RWPE2 (cell line): ENCODE data around the gene RMND5B.

Experiments used
- ATAC-seq: fragments of 200-7000 bp; cut with Tn5 transposase; 3 replicates; pipeline ENCODE4 v1.9.1; 2021; ENCODE audit warnings: low read depth
- DNase-seq: peaks from one replicate; pipeline ENCODE4 v3.0.0-alpha.2; 2020; ENCODE audit warnings: low spot score
- H3K27ac ChIP-seq: fragments of 450-650 bp; 2 replicates; pipeline ENCODE4 v1.5.1; 2017; ENCODE audit warnings: mild to moderate bottlenecking; ENCODE audit not compliant: poor library complexity, severe bottlenecking
- H3K27me3 ChIP-seq: fragments of 250-450 bp; sonication (Bioruptor Pico); 2 replicates; pipeline ENCODE4 v1.5.1; 2021; ENCODE audit warnings: mild to moderate bottlenecking, moderate library complexity; ENCODE audit not compliant: insufficient read depth, poor library complexity, severe bottlenecking
- H3K36me3 ChIP-seq: fragments of 250-450 bp; sonication (Bioruptor Pico); 2 replicates; pipeline ENCODE4 v1.5.1; 2020; ENCODE audit warnings: low read depth, mild to moderate bottlenecking, moderate library complexity
- H3K4me1 ChIP-seq: fragments of 250-450 bp; sonication (Bioruptor Pico); 2 replicates; pipeline ENCODE4 v1.5.1; 2021; ENCODE audit warnings: mild to moderate bottlenecking, moderate library complexity; ENCODE audit not compliant: insufficient read depth, poor library complexity, severe bottlenecking
- H3K4me3 ChIP-seq: fragments of 250-450 bp; sonication (Bioruptor Pico); 2 replicates; pipeline ENCODE4 v1.5.1; 2021; ENCODE audit warnings: mild to moderate bottlenecking, moderate library complexity; ENCODE audit not compliant: severe bottlenecking
- H3K9me3 ChIP-seq: fragments of 250-450 bp; sonication (Bioruptor Pico); 2 replicates; pipeline ENCODE4 v1.5.1; 2021; ENCODE audit warnings: mild to moderate bottlenecking, moderate library complexity; ENCODE audit not compliant: severe bottlenecking
- TF ChIP-seq, protein P1 (sequence below): fragments of 450-650 bp; IDR thresholded peaks from one replicate; pipeline ENCODE4 v1.5.1; 2017; ENCODE audit warnings: mild to moderate bottlenecking, moderate library complexity; ENCODE audit not compliant: poor library complexity, severe bottlenecking

RMND5B gene

DNA sequence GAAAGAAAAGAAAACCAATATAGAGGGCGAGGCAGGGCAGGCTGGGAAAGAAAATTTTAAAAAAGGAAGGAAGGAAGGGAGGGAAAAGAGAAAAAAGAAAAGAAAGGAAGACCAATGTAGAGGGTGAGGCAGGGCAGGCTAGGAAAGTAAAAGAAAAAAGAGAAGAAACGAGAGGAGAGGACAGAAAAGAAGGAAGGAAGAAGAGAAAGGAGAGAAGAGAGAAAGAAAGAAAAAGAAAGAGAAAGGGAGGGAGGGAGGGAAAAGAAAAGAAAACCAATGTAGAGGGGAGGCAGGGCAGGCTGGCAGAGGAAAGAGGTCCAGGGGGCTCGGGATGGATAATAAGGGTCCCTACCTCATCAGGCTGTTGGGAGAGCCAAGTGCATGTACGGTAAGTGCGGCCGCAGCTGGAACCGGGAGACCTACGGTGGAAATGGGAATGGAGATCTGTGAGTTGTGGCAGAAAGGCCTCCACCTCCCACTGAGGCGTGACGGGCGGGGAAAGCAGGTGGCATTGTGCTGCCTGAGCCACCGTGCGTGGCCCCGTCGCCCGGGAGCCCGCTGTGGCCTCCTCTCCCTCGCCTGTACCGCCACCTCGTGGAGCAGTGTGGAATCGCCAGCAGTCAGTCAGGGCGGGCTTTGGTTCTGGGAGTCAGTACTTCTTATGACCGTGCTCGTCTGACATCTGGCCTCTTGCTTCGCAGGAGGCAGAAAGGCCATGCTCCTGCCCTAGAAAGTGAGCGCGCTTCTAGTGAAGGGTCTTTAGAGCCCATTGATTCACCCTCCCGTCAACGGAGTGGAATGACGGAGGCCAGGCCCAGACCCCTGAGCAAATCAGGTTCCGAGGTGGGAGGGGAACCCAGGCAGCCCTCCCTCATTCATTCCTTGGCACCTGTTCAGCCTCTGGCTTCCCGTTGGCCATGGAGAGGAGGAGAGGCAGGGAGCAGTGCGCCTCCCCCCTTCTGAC, 33.2 kb downstream of the RMND5B start:
- Histone ChIP-seq H3K27me3 (no peaks in the 10 kb centered on the region), H3K4me3 (no peak overlapping the region)

DNA sequence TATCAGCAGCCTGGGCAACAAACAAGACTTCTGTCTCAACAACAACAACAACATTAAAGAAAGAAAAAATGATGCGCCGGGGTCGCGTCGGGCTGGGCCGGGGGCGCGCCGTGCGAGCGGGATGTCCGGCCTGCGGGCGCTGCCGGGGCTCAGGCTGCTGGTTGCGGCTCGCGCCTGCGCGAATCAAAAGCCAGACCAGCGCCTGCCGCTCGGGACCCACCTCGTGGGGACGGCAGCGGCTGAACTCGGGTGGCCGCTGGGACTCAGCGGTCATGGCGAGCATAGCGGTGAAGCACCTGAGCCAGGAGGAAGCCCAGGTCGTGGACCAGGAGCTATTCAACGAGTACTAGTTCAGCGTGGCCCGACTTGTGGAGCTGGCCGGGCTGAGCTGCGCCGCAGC, 34.8 kb downstream of the RMND5B start:
- no peaks in the 10 kb centered on the region for H3K4me1 ChIP-seq
- ATAC-seq (no peak), DNase-seq (no peak)
- no peak overlapping the region for H3K4me3 ChIP-seq
- H3K9me3 ChIP-seq = no peaks in the 10 kb centered on the region
- no peak overlapping the region for H3K27ac ChIP-seq
- H3K36me3 ChIP-seq = no peaks in the 10 kb centered on the region
- TF ChIP-seq, protein P1, sequence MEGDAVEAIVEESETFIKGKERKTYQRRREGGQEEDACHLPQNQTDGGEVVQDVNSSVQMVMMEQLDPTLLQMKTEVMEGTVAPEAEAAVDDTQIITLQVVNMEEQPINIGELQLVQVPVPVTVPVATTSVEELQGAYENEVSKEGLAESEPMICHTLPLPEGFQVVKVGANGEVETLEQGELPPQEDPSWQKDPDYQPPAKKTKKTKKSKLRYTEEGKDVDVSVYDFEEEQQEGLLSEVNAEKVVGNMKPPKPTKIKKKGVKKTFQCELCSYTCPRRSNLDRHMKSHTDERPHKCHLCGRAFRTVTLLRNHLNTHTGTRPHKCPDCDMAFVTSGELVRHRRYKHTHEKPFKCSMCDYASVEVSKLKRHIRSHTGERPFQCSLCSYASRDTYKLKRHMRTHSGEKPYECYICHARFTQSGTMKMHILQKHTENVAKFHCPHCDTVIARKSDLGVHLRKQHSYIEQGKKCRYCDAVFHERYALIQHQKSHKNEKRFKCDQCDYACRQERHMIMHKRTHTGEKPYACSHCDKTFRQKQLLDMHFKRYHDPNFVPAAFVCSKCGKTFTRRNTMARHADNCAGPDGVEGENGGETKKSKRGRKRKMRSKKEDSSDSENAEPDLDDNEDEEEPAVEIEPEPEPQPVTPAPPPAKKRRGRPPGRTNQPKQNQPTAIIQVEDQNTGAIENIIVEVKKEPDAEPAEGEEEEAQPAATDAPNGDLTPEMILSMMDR = no peak
- peaks cover 5% of the 10 kb centered on the region for H3K27me3 ChIP-seq

More for the DNA sequence above, 33.2 kb downstream of the RMND5B start:
- TF ChIP-seq, protein P1 = peak; percentile 99
- no peaks in the 10 kb centered on the region for H3K36me3 ChIP-seq
- ATAC-seq (peak; percentile 93), DNase-seq (no peak)
- H3K4me1 ChIP-seq = no peaks in the 10 kb centered on the region
- no peak overlapping the region for H3K27ac ChIP-seq
- no peaks in the 10 kb centered on the region for H3K9me3 ChIP-seq

DNA sequence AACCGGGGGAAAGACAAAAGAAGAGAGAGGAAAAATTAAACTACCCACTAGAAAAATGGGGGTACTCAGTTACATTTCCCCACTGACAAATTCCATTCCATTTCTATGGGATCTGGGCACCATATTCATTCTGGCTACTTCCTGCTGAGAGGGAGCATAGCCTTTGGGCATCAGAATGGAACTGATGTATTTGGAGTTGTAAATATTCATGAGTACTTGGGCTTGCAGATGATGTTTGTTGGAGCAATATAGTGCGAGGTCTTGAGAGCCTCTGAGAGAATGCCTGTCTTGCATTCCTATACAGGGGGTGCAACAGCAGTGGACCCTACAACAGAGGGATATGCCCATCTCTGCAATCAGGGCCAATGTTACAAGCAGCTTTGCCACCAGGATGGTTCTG, 39.6 kb downstream of the RMND5B start:
- TF ChIP-seq, protein P1 = no peak
- Histone ChIP-seq H3K4me1 (no peaks in the 10 kb centered on the region), H3K27ac (no peak overlapping the region), H3K4me3 (no peak overlapping the region), H3K9me3 (no peaks in the 10 kb centered on the region), H3K27me3 (peaks cover 5% of the 10 kb centered on the region), H3K36me3 (no peaks in the 10 kb centered on the region)
- ATAC-seq (no peak), DNase-seq (peak; percentile 19)

DNA sequence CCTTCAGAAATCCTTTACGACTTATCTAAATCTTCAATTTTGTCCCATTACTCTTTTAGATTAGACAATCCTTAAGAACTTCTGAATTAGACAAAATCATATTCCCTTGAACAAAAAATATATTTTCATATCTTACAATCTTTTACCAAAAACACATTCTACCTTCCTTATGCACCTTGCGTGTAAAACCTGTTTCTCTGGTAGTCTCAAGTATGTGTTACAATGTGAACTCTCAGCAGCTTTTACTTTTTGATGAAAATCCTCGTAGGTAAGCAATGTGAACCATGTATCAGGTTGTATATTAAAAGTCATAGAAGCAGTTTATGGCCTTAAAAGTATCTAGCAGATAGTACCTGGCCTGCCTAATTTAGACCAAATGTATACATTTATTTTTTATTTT, 43.6 kb downstream of the RMND5B start:
- ATAC-seq (no peak), DNase-seq (no peak)
- Histone ChIP-seq H3K27ac (no peak overlapping the region), H3K27me3 (peaks cover 2% of the 10 kb centered on the region), H3K9me3 (no peaks in the 10 kb centered on the region), H3K36me3 (no peaks in the 10 kb centered on the region), H3K4me1 (no peaks in the 10 kb centered on the region), H3K4me3 (no peak overlapping the region)
- TF ChIP-seq, protein P1 = no peak

DNA sequence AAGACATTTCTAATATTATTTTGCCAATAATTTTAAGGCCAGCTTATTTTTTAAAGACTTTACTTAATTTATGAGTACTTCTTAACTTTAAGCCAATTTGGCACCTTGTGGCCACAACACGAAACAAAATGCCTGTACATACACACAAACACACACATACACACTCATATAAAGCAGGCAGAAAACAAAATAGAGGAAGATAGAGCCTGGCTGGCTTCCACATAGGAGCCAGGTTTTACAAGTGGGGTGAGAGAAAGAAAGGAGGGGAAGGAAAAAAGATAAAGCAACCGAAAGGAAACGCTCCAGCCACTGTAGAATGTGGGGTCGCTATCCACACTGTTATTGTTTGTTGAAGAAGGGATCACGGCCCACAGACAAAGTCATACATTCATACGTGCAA, 46.0 kb downstream of the RMND5B start:
- Histone ChIP-seq H3K4me1 (no peaks in the 10 kb centered on the region), H3K27me3 (no peaks in the 10 kb centered on the region), H3K27ac (no peak overlapping the region), H3K4me3 (no peak overlapping the region), H3K36me3 (no peaks in the 10 kb centered on the region), H3K9me3 (no peaks in the 10 kb centered on the region)
- no peak for DNase-seq
- TF ChIP-seq, protein P1 = no peak
- no peak for ATAC-seq
